GM19238 (cell line): Measurements from ENCODE around the gene GNG7.
"Not testable (repeated sequence)": the region's sequence is repeated elsewhere in the genome, so short reads cannot be mapped to it uniquely, and the experiment has no call there.

Experiments
- DNase-seq: peaks from one replicate; pipeline ENCODE4 v3.0.0; 2011; ENCODE audit warnings: low spot score; ENCODE audit not compliant: insufficient read length

The GNG7 gene

GRCh38 chr19:2540646-2541454 lies 161.6 kb downstream of the GNG7 start:
- DNase-seq = no peak

- no peak for DNase-seq
Measured at GRCh38 chr19:2540251-2540645, 162.2 kb downstream of the GNG7 start.

- no peak for DNase-seq
Measured at GRCh38 chr19:2538096-2538757, 164.3 kb downstream of the GNG7 start.

- not testable (repeated sequence) for DNase-seq
Measured at GRCh38 chr19:2537584-2537983, 164.9 kb downstream of the GNG7 start.

GRCh38 chr19:2536461-2536860 lies 166.0 kb downstream of the GNG7 start:
- no peak for DNase-seq

GRCh38 chr19:2534423-2535013 lies 168.0 kb downstream of the GNG7 start:
- no peak for DNase-seq

GRCh38 chr19:2533686-2534422 lies 168.6 kb downstream of the GNG7 start:
- no peak for DNase-seq

GRCh38 chr19:2533072-2533425 lies 169.4 kb downstream of the GNG7 start:
- DNase-seq = no peak

GRCh38 chr19:2532252-2533071 lies 170.0 kb downstream of the GNG7 start:
- DNase-seq = no peak

- DNase-seq = not testable (repeated sequence)
Measured at GRCh38 chr19:2529942-2530341, 172.6 kb downstream of the GNG7 start.

- no peak for DNase-seq
Measured at GRCh38 chr19:2529473-2529918, 173.0 kb downstream of the GNG7 start.

- DNase-seq = no peak
Measured at GRCh38 chr19:2528675-2529101, 173.8 kb downstream of the GNG7 start.

- DNase-seq = no peak
Measured at GRCh38 chr19:2527686-2528085, 174.8 kb downstream of the GNG7 start.

GRCh38 chr19:2527171-2527570 lies 175.3 kb downstream of the GNG7 start:
- no peak for DNase-seq

- no peak for DNase-seq
Measured at GRCh38 chr19:2524840-2525723, 177.4 kb downstream of the GNG7 start.

GRCh38 chr19:2524361-2524839 lies 178.1 kb downstream of the GNG7 start:
- DNase-seq = no peak

GRCh38 chr19:2523630-2524311 lies 178.7 kb downstream of the GNG7 start:
- no peak for DNase-seq

GRCh38 chr19:2519482-2519881 lies 183.0 kb downstream of the GNG7 start:
- DNase-seq = no peak

GRCh38 chr19:2518856-2519255 lies 183.6 kb downstream of the GNG7 start:
- not testable (repeated sequence) for DNase-seq
